WTC11 (cell line): Measurements from ENCODE around the gene SEZ6. TPM values are rescaled to one million over a fixed set of nuclear protein-coding genes. Genes with fewer than 3 reads are reported as not detected.

Experiments
- ATAC-seq: fragments of 200-7000 bp; cut with Tn5 transposase; 2 replicates; pipeline ENCODE4 v1.10.0; 2021; ENCODE audit warnings: mild to moderate bottlenecking, moderate library complexity
- CTCF ChIA-PET: fragments of 300-600 bp; sonication (Branson Sonifier 250); formaldehyde crosslinking; loops from one replicate; lab custom pipeline; 2021; ENCODE audit warnings: antibody characterized with exemption; lab: Charles Lee
- POLR2A ChIA-PET: fragments of 350-600 bp; sonication (Branson Sonifier 250); formaldehyde crosslinking; loops from one replicate; lab custom pipeline; 2021; ENCODE audit warnings: antibody characterized with exemption; lab: Charles Lee
- DNase-seq: peaks from one replicate; pipeline ENCODE4 v3.0.0; 2021; ENCODE audit warnings: low spot score
- H3K27ac Mint-ChIP-seq: 2 replicates; pipeline ENCODE4 v1.8.0; 2021; ENCODE audit warnings: mixed read lengths
- H3K27me3 Mint-ChIP-seq: 2 replicates; pipeline ENCODE4 v1.8.0; 2021; ENCODE audit warnings: low read depth, mild to moderate bottlenecking, moderate library complexity, mixed read lengths
- H3K36me3 Mint-ChIP-seq: 2 replicates; pipeline ENCODE4 v1.8.0; 2021; ENCODE audit warnings: mixed read lengths
- H3K4me1 Mint-ChIP-seq: 2 replicates; pipeline ENCODE4 v1.8.0; 2022; ENCODE audit warnings: mixed read lengths
- H3K4me3 Mint-ChIP-seq: 2 replicates; pipeline ENCODE4 v1.8.0; 2021; ENCODE audit warnings: mild to moderate bottlenecking, moderate library complexity, mixed read lengths
- H3K9me3 Mint-ChIP-seq: 2 replicates; pipeline ENCODE4 v1.8.0; 2021; ENCODE audit warnings: mixed read lengths
- ATF6 ChIP-seq: sonication (generic); formaldehyde crosslinking; IDR thresholded peaks from 2 replicates; pipeline ENCODE4 v1.8.1; 2023; ENCODE audit warnings: mild to moderate bottlenecking, missing genetic modification reagents
- ESRRA ChIP-seq: sonication (generic); formaldehyde crosslinking; IDR thresholded peaks from 2 replicates; pipeline ENCODE4 v1.8.1; 2022; ENCODE audit warnings: mild to moderate bottlenecking, missing genetic modification reagents, borderline replicate concordance
- ETV6 ChIP-seq: sonication (generic); formaldehyde crosslinking; IDR thresholded peaks from 2 replicates; pipeline ENCODE4 v1.8.1; 2022; ENCODE audit warnings: mild to moderate bottlenecking, missing genetic modification reagents
- KAT7 ChIP-seq: sonication (generic); formaldehyde crosslinking; IDR thresholded peaks from 2 replicates; pipeline ENCODE4 v1.8.1; 2023; ENCODE audit warnings: missing genetic modification reagents, mild to moderate bottlenecking, borderline replicate concordance
- MLX ChIP-seq: sonication (generic); formaldehyde crosslinking; IDR thresholded peaks from 2 replicates; pipeline ENCODE4 v1.8.1; 2023; ENCODE audit warnings: mild to moderate bottlenecking, missing genetic modification reagents, moderate library complexity
- NFYB ChIP-seq: sonication (generic); formaldehyde crosslinking; conservative IDR thresholded peaks from 2 replicates; pipeline ENCODE4 v1.8.0; 2022; ENCODE audit warnings: low read depth, missing genetic modification reagents
- NR2C2 ChIP-seq: sonication (generic); formaldehyde crosslinking; IDR thresholded peaks from 2 replicates; pipeline ENCODE4 v1.8.0; 2022; ENCODE audit warnings: mild to moderate bottlenecking, missing genetic modification reagents
- TCF7 ChIP-seq: sonication (generic); formaldehyde crosslinking; IDR thresholded peaks from 2 replicates; pipeline ENCODE4 v1.8.0; 2022; ENCODE audit warnings: mild to moderate bottlenecking, low read depth, missing genetic modification reagents, moderate library complexity
- TEAD1 ChIP-seq: sonication (generic); formaldehyde crosslinking; IDR thresholded peaks from 2 replicates; pipeline ENCODE4 v1.8.0; 2022; ENCODE audit warnings: mild to moderate bottlenecking, missing genetic modification reagents
- TEAD4 ChIP-seq: sonication (generic); formaldehyde crosslinking; IDR thresholded peaks from 2 replicates; pipeline ENCODE4 v1.8.0; 2022; ENCODE audit warnings: mild to moderate bottlenecking, missing genetic modification reagents
- USF1 ChIP-seq: sonication (generic); formaldehyde crosslinking; IDR thresholded peaks from 2 replicates; pipeline ENCODE4 v1.8.0; 2022; ENCODE audit warnings: mild to moderate bottlenecking, missing genetic modification reagents
- ZBTB21 ChIP-seq: sonication (generic); formaldehyde crosslinking; IDR thresholded peaks from 2 replicates; pipeline ENCODE4 v1.8.1; 2023; ENCODE audit warnings: mild to moderate bottlenecking, missing genetic modification reagents, borderline replicate concordance
- ZBTB43 ChIP-seq: sonication (generic); formaldehyde crosslinking; IDR thresholded peaks from 2 replicates; pipeline ENCODE4 v1.8.1; 2023; ENCODE audit warnings: mild to moderate bottlenecking, missing genetic modification reagents
- ZNF232 ChIP-seq: sonication (generic); formaldehyde crosslinking; IDR thresholded peaks from 2 replicates; pipeline ENCODE4 v1.8.0; 2022; ENCODE audit warnings: mild to moderate bottlenecking, missing genetic modification reagents
- ZNF671 ChIP-seq: fragments of 250-450 bp; sonication (Bioruptor Pico); IDR thresholded peaks from 2 replicates; pipeline ENCODE4 v1.8.0; 2021; ENCODE audit warnings: mild to moderate bottlenecking
- total RNA-seq: library from RNA; stranded (reverse); gene quantifications from 3 replicates; pipeline ENCODE4 v1.2.3, GENCODE V29; 2021
- TF ChIP-seq, protein P1 (sequence below): fragments of 250-450 bp; sonication (Bioruptor Pico); IDR thresholded peaks from 2 replicates; pipeline ENCODE4 v1.9.0; 2021; ENCODE audit warnings: mild to moderate bottlenecking, borderline replicate concordance
- TF ChIP-seq, protein P2 (sequence below): sonication (generic); formaldehyde crosslinking; IDR thresholded peaks from 2 replicates; pipeline ENCODE4 v1.8.0; 2022; ENCODE audit warnings: mild to moderate bottlenecking, missing genetic modification reagents

SEZ6 gene
- total RNA-seq, 1 experiment from 2014 or later: 3.0 TPM

GRCh38 chr17:28999206-28999605 is 6.6 kb downstream of the SEZ6 start:
- POLR2A ChIA-PET: interaction anchor here (0.7 kb wide), 1 partner anchor 20 kb away, joined by 4 read pairs; no protein-coding TSS in a partner anchor
- no peaks in the 10 kb centered on the region for H3K36me3 Mint-ChIP-seq
- peaks cover 34% of the 10 kb centered on the region for H3K27me3 Mint-ChIP-seq
- TF ChIP-seq ZNF232 (CRISPR knock-in tag) (no peak), ZBTB43 (CRISPR knock-in tag) (no peak), TEAD4 (CRISPR knock-in tag) (no peak), TCF7 (CRISPR knock-in tag) (no peak), ETV6 (CRISPR knock-in tag) (no peak), ZNF671 (CRISPR knock-in tag) (no peak), NR2C2 (CRISPR knock-in tag) (no peak), KAT7 (CRISPR knock-in tag) (no peak), MLX (CRISPR knock-in tag) (no peak), ATF6 (CRISPR knock-in tag) (no peak), USF1 (CRISPR knock-in tag) (no peak), ESRRA (CRISPR knock-in tag) (no peak)
- TF ChIP-seq, protein P1, sequence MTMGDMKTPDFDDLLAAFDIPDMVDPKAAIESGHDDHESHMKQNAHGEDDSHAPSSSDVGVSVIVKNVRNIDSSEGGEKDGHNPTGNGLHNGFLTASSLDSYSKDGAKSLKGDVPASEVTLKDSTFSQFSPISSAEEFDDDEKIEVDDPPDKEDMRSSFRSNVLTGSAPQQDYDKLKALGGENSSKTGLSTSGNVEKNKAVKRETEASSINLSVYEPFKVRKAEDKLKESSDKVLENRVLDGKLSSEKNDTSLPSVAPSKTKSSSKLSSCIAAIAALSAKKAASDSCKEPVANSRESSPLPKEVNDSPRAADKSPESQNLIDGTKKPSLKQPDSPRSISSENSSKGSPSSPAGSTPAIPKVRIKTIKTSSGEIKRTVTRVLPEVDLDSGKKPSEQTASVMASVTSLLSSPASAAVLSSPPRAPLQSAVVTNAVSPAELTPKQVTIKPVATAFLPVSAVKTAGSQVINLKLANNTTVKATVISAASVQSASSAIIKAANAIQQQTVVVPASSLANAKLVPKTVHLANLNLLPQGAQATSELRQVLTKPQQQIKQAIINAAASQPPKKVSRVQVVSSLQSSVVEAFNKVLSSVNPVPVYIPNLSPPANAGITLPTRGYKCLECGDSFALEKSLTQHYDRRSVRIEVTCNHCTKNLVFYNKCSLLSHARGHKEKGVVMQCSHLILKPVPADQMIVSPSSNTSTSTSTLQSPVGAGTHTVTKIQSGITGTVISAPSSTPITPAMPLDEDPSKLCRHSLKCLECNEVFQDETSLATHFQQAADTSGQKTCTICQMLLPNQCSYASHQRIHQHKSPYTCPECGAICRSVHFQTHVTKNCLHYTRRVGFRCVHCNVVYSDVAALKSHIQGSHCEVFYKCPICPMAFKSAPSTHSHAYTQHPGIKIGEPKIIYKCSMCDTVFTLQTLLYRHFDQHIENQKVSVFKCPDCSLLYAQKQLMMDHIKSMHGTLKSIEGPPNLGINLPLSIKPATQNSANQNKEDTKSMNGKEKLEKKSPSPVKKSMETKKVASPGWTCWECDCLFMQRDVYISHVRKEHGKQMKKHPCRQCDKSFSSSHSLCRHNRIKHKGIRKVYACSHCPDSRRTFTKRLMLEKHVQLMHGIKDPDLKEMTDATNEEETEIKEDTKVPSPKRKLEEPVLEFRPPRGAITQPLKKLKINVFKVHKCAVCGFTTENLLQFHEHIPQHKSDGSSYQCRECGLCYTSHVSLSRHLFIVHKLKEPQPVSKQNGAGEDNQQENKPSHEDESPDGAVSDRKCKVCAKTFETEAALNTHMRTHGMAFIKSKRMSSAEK (CRISPR knock-in tag): no peak
- TF ChIP-seq, protein P2, sequence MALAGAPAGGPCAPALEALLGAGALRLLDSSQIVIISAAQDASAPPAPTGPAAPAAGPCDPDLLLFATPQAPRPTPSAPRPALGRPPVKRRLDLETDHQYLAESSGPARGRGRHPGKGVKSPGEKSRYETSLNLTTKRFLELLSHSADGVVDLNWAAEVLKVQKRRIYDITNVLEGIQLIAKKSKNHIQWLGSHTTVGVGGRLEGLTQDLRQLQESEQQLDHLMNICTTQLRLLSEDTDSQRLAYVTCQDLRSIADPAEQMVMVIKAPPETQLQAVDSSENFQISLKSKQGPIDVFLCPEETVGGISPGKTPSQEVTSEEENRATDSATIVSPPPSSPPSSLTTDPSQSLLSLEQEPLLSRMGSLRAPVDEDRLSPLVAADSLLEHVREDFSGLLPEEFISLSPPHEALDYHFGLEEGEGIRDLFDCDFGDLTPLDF (CRISPR knock-in tag): no peak
- CTCF ChIA-PET: interaction anchor here (0.9 to 17.6 kb wide), 2 partner anchors 34 to 115 kb away, joined by 3 to 228 read pairs; no protein-coding TSS in a partner anchor
- no peak overlapping the region for H3K27ac Mint-ChIP-seq
- H3K4me3 Mint-ChIP-seq: no peak overlapping the region
- H3K9me3 Mint-ChIP-seq: no peaks in the 10 kb centered on the region
- DNase-seq (no peak), ATAC-seq (no peak)
- H3K4me1 Mint-ChIP-seq: peaks cover 48% of the 10 kb centered on the region

DNA sequence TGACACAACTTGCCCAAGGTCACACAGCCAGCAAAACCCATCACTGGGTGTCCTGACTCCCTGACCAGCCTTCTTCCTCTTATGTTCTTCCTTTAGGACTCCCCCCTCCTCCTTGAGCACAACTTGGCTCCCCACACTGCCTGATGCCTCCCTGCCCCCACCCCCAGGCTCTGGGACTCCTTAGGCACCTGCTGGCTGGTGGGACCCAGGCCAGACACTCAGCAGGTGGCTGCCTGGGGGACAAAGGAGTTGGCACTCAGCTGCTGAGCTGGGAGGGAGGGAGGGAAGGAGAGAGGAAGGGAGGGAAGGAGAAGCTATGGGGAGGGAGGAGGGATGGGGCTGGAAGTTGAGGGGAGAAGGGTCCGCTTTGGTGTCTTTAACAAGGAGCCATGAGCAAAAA is 8.0 kb downstream of the SEZ6 start:
- POLR2A ChIA-PET: no interaction called here
- no peak for DNase-seq
- CTCF ChIA-PET: interaction anchor here (17.6 kb wide), 1 partner anchor 116 kb away, joined by 228 read pairs; no protein-coding TSS in a partner anchor
- Mint-ChIP-seq H3K4me3 (no peak overlapping the region), H3K9me3 (no peaks in the 10 kb centered on the region), H3K27me3 (peaks cover 21% of the 10 kb centered on the region), H3K4me1 (peaks cover 36% of the 10 kb centered on the region), H3K27ac (no peak overlapping the region), H3K36me3 (no peaks in the 10 kb centered on the region)
- no peak for ATAC-seq
- no peak for TF ChIP-seq NFYB (CRISPR knock-in tag)
- no peak for TF ChIP-seq ZBTB21 (CRISPR knock-in tag)
- TF ChIP-seq TEAD1 (CRISPR knock-in tag): no peak
- no peak for TF ChIP-seq ZBTB43 (CRISPR knock-in tag)
- TF ChIP-seq ATF6 (CRISPR knock-in tag): no peak
- no peak for TF ChIP-seq USF1 (CRISPR knock-in tag)
